K562 (cell line): ENCODE results near the gene ZBTB38. TPM values are rescaled to one million over a fixed set of nuclear protein-coding genes. Genes with fewer than 3 reads are reported as not detected.

Source experiments
- ARID2 ChIP-seq: fragments of 450-650 bp; IDR thresholded peaks from 2 replicates; pipeline ENCODE4 v1.6.1; 2017; ENCODE audit warnings: antibody characterized with exemption, mild to moderate bottlenecking
- CAMTA2 ChIP-seq: fragments of 250-450 bp; sonication (Bioruptor Pico); conservative IDR thresholded peaks from 2 replicates; pipeline ENCODE4 v1.5.1; 2022
- CBFA2T3 ChIP-seq: fragments of 450-650 bp; IDR thresholded peaks from 2 replicates; pipeline ENCODE4 v1.6.1; 2017
- CGGBP1 ChIP-seq: fragments of 250-450 bp; sonication (Bioruptor Pico); IDR thresholded peaks from 2 replicates; pipeline ENCODE4 v1.9.0; 2021; ENCODE audit warnings: mild to moderate bottlenecking
- CREB1 ChIP-seq, 2 experiments: sonication (generic) in 1 of 2; formaldehyde crosslinking in 1 of 2; IDR thresholded peaks; 2 replicates each; pipeline versions ENCODE4 v1.6.1 to v1.8.0; 2012 to 2022; ENCODE audit warnings: inconsistent platforms in 1 of 2, mild to moderate bottlenecking in 1 of 2, missing genetic modification reagents in 1 of 2, moderate library complexity in 1 of 2
- E2F1 ChIP-seq: sonication (generic); formaldehyde crosslinking; IDR thresholded peaks from 2 replicates; pipeline ENCODE4 v1.8.1; 2023; ENCODE audit warnings: mild to moderate bottlenecking, missing genetic modification reagents, moderate library complexity
- ESRRB ChIP-seq: fragments of 250-450 bp; sonication (Bioruptor Pico); IDR thresholded peaks from 2 replicates; pipeline ENCODE4 v1.5.0; 2020; ENCODE audit warnings: mild to moderate bottlenecking, moderate library complexity, borderline replicate concordance
- HMBOX1 ChIP-seq: sonication (generic); IDR thresholded peaks from 2 replicates; pipeline ENCODE4 v1.6.1; 2016
- IFI16 ChIP-seq: fragments of 250-450 bp; sonication (Bioruptor Pico); IDR thresholded peaks from 2 replicates; pipeline ENCODE4 v2.1.2; 2022; ENCODE audit warnings: mild to moderate bottlenecking, inconsistent platforms
- KLF13 ChIP-seq: fragments of 450-650 bp; IDR thresholded peaks from 2 replicates; pipeline ENCODE4 v1.6.1; 2016; ENCODE audit warnings: missing genetic modification characterization, low read depth, mild to moderate bottlenecking, missing compliant biosample characterization, moderate library complexity, borderline replicate concordance
- MBD2 ChIP-seq: sonication (generic); IDR thresholded peaks from 2 replicates; pipeline ENCODE4 v1.6.1; 2016; ENCODE audit warnings: low read depth, borderline replicate concordance
- NR0B1 ChIP-seq: fragments of 450-650 bp; IDR thresholded peaks from one replicate; pipeline ENCODE4 v1.6.1; 2018; ENCODE audit warnings: mild to moderate bottlenecking, moderate library complexity; ENCODE audit not compliant: partially characterized antibody
- NR2C1 ChIP-seq, 2 experiments: fragments of 450-650 bp; IDR thresholded peaks; 2 replicates each; pipeline ENCODE4 v1.6.1; 2017; ENCODE audit warnings: mild to moderate bottlenecking in 2 of 2, antibody characterized with exemption in 1 of 2, inconsistent platforms in 1 of 2, missing compliant biosample characterization in 1 of 2, missing genetic modification characterization in 1 of 2
- POLR2AphosphoS2 ChIP-seq: IDR thresholded peaks from 2 replicates; pipeline ENCODE4 v1.6.1; 2012; ENCODE audit warnings: low read length, improper control_type of control experiment
- TCF15 ChIP-seq: fragments of 250-450 bp; sonication (Bioruptor Pico); IDR thresholded peaks from 2 replicates; pipeline ENCODE4 v1.8.0; 2022; ENCODE audit warnings: moderate library complexity, mild to moderate bottlenecking, inconsistent platforms
- THRB ChIP-seq: fragments of 450-650 bp; formaldehyde crosslinking; conservative IDR thresholded peaks from 2 replicates; pipeline ENCODE4 v1.4.0; 2022; ENCODE audit warnings: mild to moderate bottlenecking, missing genetic modification characterization
- VEZF1 ChIP-seq: fragments of 200-800 bp; sonication (Bioruptor generic); IDR thresholded peaks from 2 replicates; pipeline ENCODE4 v1.6.1; 2017; ENCODE audit warnings: missing genetic modification characterization, missing compliant biosample characterization
- ZNF140 ChIP-seq: fragments of 250-450 bp; sonication (Bioruptor Pico); IDR thresholded peaks from 2 replicates; pipeline ENCODE4 v1.8.0; 2021; ENCODE audit warnings: moderate library complexity, mild to moderate bottlenecking, inconsistent platforms
- ZNF263 ChIP-seq: sonication (generic); formaldehyde crosslinking; IDR thresholded peaks from 2 replicates; pipeline ENCODE4 v1.8.0; 2022; ENCODE audit warnings: mild to moderate bottlenecking, missing genetic modification reagents, borderline replicate concordance
- polyA plus RNA-seq, 8 experiments: library from polyadenylated mRNA; depleted of rRNA in 4 of 8; stranded (reverse) in 5 of 8; unstranded in 3 of 8; fragments of >200 nt; fragmentation: Nextera tagmentation in 2 of 8; fragmentation: Illumina TruSeq in 1 of 8; extraction: Ambion mirVana in 2 of 8; extraction: Trizol in 1 of 8; gene quantifications; 2 replicates each; pipeline versions ENCODE4 v1.2.1 to v1.2.3, GENCODE V29; 2011 to 2014; ENCODE audit warnings: inconsistent platforms in 1 of 8, missing spikeins in 1 of 8
- total RNA-seq, 7 experiments: library from RNA; depleted of rRNA in 6 of 7; stranded (reverse); fragments of >200 nt in 6 of 7; fragmentation: Illumina TruSeq in 2 of 7; extraction: Trizol in 2 of 7; gene quantifications; 2 replicates each; pipeline versions ENCODE4 v1.2.1 to v1.2.3, GENCODE V29; 2011 to 2021; ENCODE audit warnings: low replicate concordance in 1 of 7

The ZBTB38 gene
- total and polyA plus RNA-seq, 9 of the 15 experiments (the other 6 are each of a cell fraction or from before 2014, with no cell fraction given): 12.1 to 39.4 (median 22.9) TPM

- TF ChIP-seq TCF15 (CRISPR knock-in tag): no peak
- TF ChIP-seq NR2C1 (IDR thresholded peaks at IDR 0.05): peak; percentile 86
- TF ChIP-seq NR2C1 (tag; IDR thresholded peaks at IDR 0.05): peak; percentile 93
- TF ChIP-seq POLR2AphosphoS2: no peak
- TF ChIP-seq VEZF1 (CRISPR knock-in tag): 0 out of 2 replicates have a peak, but pooled peaks have one; percentile 21
- TF ChIP-seq CGGBP1 (CRISPR knock-in tag): no peak
- no peak for TF ChIP-seq ZNF263
- TF ChIP-seq ZNF140 (CRISPR knock-in tag): no peak
- no peak for TF ChIP-seq ARID2
- no peak for TF ChIP-seq KLF13
- no peak for TF ChIP-seq ESRRB (CRISPR knock-in tag)
- TF ChIP-seq CBFA2T3: peak; percentile 82
- TF ChIP-seq E2F1 (CRISPR knock-in tag): no peak
- no peak for TF ChIP-seq THRB
- TF ChIP-seq MBD2: peak; percentile 79
- peak; percentile 49; the same call in 1 of the 2 replicates for TF ChIP-seq CREB1 (IDR thresholded peaks at IDR 0.05)
- peak; percentile 48; the same call in 1 of the 2 replicates for TF ChIP-seq CREB1 (CRISPR knock-in tag; IDR thresholded peaks at IDR 0.05)
- no peak for TF ChIP-seq IFI16 (CRISPR knock-in tag)
- no peak for TF ChIP-seq NR0B1
- TF ChIP-seq CAMTA2 (CRISPR knock-in tag): no peak
- TF ChIP-seq HMBOX1: peak; percentile 17; the same call in 1 of the 2 replicates
Measured at GRCh38 chr3:141331377-141332318, 36.7 kb upstream of the ZBTB38 start (continued).
